ENCODE measurements around the gene RUSF1. TPM values are rescaled to one million over a fixed set of nuclear protein-coding genes. Genes with fewer than 3 reads are reported as not detected.

The RUSF1 gene
- total and polyA plus RNA-seq, 9 of the 15 experiments (the other 6 are each of a cell fraction or from before 2014, with no cell fraction given) = 0.80 to 52.8 (median 27.6) TPM

DNA sequence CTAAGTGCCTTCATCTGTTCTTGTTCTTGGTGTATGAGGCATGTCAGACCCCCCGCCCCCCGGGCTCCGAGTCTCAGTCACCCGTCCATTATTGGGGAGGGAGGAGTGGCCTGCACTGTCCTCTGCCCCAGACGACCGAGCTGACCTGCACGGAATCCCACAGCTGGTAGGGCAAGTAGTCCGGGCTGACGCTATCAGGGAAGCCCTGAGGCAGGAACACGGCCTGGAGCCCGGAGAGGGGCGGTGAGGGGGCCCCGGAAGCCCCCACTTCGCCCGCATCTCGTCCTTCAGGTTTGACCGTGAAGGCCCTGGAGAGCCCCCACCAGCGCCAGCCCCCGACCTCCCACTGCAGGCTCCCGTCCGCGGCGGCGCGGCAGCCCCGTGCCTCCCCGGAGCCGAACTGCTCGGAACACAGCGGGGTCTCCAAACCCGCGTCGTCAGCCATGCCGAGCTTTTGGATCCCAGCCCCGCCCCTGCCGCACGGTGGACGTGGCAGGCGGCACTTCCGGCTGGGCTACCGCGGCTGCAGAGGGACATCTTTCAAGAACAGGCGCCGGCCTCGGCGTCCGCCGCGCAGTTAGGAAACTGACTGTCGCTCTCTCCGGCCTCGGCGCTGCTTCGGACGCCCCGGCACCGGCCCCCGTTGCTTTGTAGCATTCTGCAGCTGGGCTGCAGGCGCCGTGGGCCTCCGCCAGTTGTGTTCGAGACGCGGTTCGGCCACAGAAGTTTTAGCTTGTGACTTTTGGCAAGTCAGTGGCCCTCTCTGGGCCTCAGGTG lies at the start of gene RUSF1 (continued):
- TF ChIP-seq MTA1 (IDR thresholded peaks at IDR 0.05; ENCODE audit: borderline replicate concordance) = no peak
- TF ChIP-seq, protein P1, sequence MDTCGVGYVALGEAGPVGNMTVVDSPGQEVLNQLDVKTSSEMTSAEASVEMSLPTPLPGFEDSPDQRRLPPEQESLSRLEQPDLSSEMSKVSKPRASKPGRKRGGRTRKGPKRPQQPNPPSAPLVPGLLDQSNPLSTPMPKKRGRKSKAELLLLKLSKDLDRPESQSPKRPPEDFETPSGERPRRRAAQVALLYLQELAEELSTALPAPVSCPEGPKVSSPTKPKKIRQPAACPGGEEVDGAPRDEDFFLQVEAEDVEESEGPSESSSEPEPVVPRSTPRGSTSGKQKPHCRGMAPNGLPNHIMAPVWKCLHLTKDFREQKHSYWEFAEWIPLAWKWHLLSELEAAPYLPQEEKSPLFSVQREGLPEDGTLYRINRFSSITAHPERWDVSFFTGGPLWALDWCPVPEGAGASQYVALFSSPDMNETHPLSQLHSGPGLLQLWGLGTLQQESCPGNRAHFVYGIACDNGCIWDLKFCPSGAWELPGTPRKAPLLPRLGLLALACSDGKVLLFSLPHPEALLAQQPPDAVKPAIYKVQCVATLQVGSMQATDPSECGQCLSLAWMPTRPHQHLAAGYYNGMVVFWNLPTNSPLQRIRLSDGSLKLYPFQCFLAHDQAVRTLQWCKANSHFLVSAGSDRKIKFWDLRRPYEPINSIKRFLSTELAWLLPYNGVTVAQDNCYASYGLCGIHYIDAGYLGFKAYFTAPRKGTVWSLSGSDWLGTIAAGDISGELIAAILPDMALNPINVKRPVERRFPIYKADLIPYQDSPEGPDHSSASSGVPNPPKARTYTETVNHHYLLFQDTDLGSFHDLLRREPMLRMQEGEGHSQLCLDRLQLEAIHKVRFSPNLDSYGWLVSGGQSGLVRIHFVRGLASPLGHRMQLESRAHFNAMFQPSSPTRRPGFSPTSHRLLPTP (IDR thresholded peaks at IDR 0.05; ENCODE audit: borderline replicate concordance, extremely low read depth, insufficient read length) = no peak
- no peak for TF ChIP-seq MCM7 (IDR thresholded peaks at IDR 0.05)
- no peak for TF ChIP-seq ZNF175 (CRISPR knock-in tag; IDR thresholded peaks at IDR 0.05; ENCODE audit: low read depth)
- TF ChIP-seq ZNF696 (CRISPR knock-in tag; conservative IDR thresholded peaks at IDR 0.05) = no peak
- no peak for TF ChIP-seq PTBP1 (IDR thresholded peaks at IDR 0.05; ENCODE audit: low read depth, low read length)
- 0 out of 2 replicates have a peak, but pooled peaks have one; percentile 48 for TF ChIP-seq FOXJ2 (tag; IDR thresholded peaks at IDR 0.05)
- no peak for TF ChIP-seq ZNF217 (CRISPR knock-in tag; IDR thresholded peaks at IDR 0.05)
- TF ChIP-seq FOXK2 (conservative IDR thresholded peaks at IDR 0.05 in 1 of 2, IDR thresholded peaks at IDR 0.05 in 1 of 2; ENCODE audit: low read depth in 2 of 2) = peak in 1 of 2 experiments; percentile 11; a peak in 1 of 4 replicates
- no peak for TF ChIP-seq RFX5 (IDR thresholded peaks at IDR 0.05; ENCODE audit: low read depth, low read length)
- TF ChIP-seq, protein P2, sequence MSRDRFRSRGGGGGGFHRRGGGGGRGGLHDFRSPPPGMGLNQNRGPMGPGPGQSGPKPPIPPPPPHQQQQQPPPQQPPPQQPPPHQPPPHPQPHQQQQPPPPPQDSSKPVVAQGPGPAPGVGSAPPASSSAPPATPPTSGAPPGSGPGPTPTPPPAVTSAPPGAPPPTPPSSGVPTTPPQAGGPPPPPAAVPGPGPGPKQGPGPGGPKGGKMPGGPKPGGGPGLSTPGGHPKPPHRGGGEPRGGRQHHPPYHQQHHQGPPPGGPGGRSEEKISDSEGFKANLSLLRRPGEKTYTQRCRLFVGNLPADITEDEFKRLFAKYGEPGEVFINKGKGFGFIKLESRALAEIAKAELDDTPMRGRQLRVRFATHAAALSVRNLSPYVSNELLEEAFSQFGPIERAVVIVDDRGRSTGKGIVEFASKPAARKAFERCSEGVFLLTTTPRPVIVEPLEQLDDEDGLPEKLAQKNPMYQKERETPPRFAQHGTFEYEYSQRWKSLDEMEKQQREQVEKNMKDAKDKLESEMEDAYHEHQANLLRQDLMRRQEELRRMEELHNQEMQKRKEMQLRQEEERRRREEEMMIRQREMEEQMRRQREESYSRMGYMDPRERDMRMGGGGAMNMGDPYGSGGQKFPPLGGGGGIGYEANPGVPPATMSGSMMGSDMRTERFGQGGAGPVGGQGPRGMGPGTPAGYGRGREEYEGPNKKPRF (IDR thresholded peaks at IDR 0.05; ENCODE audit: low read depth, low read length) = no peak
- TF ChIP-seq, protein P3, sequence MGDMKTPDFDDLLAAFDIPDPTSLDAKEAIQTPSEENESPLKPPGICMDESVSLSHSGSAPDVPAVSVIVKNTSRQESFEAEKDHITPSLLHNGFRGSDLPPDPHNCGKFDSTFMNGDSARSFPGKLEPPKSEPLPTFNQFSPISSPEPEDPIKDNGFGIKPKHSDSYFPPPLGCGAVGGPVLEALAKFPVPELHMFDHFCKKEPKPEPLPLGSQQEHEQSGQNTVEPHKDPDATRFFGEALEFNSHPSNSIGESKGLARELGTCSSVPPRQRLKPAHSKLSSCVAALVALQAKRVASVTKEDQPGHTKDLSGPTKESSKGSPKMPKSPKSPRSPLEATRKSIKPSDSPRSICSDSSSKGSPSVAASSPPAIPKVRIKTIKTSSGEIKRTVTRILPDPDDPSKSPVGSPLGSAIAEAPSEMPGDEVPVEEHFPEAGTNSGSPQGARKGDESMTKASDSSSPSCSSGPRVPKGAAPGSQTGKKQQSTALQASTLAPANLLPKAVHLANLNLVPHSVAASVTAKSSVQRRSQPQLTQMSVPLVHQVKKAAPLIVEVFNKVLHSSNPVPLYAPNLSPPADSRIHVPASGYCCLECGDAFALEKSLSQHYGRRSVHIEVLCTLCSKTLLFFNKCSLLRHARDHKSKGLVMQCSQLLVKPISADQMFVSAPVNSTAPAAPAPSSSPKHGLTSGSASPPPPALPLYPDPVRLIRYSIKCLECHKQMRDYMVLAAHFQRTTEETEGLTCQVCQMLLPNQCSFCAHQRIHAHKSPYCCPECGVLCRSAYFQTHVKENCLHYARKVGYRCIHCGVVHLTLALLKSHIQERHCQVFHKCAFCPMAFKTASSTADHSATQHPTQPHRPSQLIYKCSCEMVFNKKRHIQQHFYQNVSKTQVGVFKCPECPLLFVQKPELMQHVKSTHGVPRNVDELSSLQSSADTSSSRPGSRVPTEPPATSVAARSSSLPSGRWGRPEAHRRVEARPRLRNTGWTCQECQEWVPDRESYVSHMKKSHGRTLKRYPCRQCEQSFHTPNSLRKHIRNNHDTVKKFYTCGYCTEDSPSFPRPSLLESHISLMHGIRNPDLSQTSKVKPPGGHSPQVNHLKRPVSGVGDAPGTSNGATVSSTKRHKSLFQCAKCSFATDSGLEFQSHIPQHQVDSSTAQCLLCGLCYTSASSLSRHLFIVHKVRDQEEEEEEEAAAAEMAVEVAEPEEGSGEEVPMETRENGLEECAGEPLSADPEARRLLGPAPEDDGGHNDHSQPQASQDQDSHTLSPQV (IDR thresholded peaks at IDR 0.05) = no peak
- no peak for TF ChIP-seq MAFK (IDR thresholded peaks at IDR 0.05; ENCODE audit: low read length)
- no peak for TF ChIP-seq CCAR2 (IDR thresholded peaks at IDR 0.05; ENCODE audit: low read depth, low read length)
- no peak for TF ChIP-seq NFXL1 (CRISPR knock-in tag; IDR thresholded peaks at IDR 0.05)
- TF ChIP-seq TCF7 (IDR thresholded peaks at IDR 0.05; ENCODE audit: borderline replicate concordance) = no peak
- no peak for TF ChIP-seq ZNF57 (CRISPR knock-in tag; IDR thresholded peaks at IDR 0.05)
- TF ChIP-seq MTA3 (IDR thresholded peaks at IDR 0.05; ENCODE audit: borderline replicate concordance) = peak; percentile 99
- no peak for TF ChIP-seq ZNF263 (CRISPR knock-in tag; IDR thresholded peaks at IDR 0.05; ENCODE audit: borderline replicate concordance)
- peak; percentile 78 for TF ChIP-seq RB1 (IDR thresholded peaks at IDR 0.05; ENCODE audit: low read depth)

Measured in K562 (cell line).